ENCODE data around the gene PLPPR2. TPM values are rescaled to one million over a fixed set of nuclear protein-coding genes. Genes with fewer than 3 reads are reported as not detected.
A peak's percentile ranks its signal among the peaks of the same experiment; 100 is the strongest.

The PLPPR2 gene
- total and polyA plus RNA-seq, 2 of the 4 experiments (the other 2 are of a cell fraction) = 3.9 to 45.2 TPM

- TF ChIP-seq CEBPB (IDR thresholded peaks at IDR 0.05; ENCODE audit: low read depth, low read length) = no peak
These were observed 30.4 kb upstream of the PLPPR2 start (continued) for GRCh38 chr19:11324748-11325389.

- H3K9ac ChIP-seq (ENCODE audit: low read depth, low read length) = no peak overlapping the region
- H2AK9ac ChIP-seq (replicated peaks; ENCODE audit: low read depth, low read length, poor library complexity) = no peak overlapping the region
- H3K4me1 ChIP-seq (ENCODE audit: control insufficient read depth, insufficient read depth, low read length) = peaks cover 12% of the 10 kb centered on the region
- no peak overlapping the region for H3K14ac ChIP-seq (replicated peaks; ENCODE audit: low read depth, low read length)
- H4K20me1 ChIP-seq (ENCODE audit: insufficient read depth, low read length) = no peaks in the 10 kb centered on the region
- no TSS peak for BruUV-seq (replicated peaks)
- no peaks in the 10 kb centered on the region for H3K79me1 ChIP-seq (ENCODE audit: low read depth in 1 of 2, low read length in 2 of 2)
- H2AFZ ChIP-seq (replicated peaks; ENCODE audit: low read length, poor library complexity) = no peak overlapping the region
- POLR2A ChIA-PET (ENCODE audit: unreplicated experiment) = no interaction called here
- H2AK5ac ChIP-seq (ENCODE audit: low read depth, low read length) = peak overlapping the region; percentile 61; the same call in 1 of the 2 replicates
- no CpG with 5 or more reads among the region's 7 CpGs for WGBS, 2 experiments (ENCODE audit: extremely low coverage in 2 of 2, insufficient read length in 1 of 2)
- no peak overlapping the region for H3K4me2 ChIP-seq (ENCODE audit: low read depth, low read length)
- no peak overlapping the region for H3K18ac ChIP-seq (ENCODE audit: low read depth, low read length)
- H3K27me3 ChIP-seq (ENCODE audit: control insufficient read depth, insufficient read depth, low read length) = no peaks in the 10 kb centered on the region
- no peaks in the 10 kb centered on the region for H3K9me3 ChIP-seq (ENCODE audit: control insufficient read depth, insufficient read depth, low read length)
- no peak overlapping the region for H2BK5ac ChIP-seq (ENCODE audit: low read depth, low read length, poor library complexity, severe bottlenecking)
- dilution Hi-C loops (cut with HindIII; ENCODE audit: low sequenced_read_pairs, unreplicated experiment) (no loop called here), in situ Hi-C loops (cut with MboI; ENCODE audit: low sequenced_read_pairs) (no loop called here), intact Hi-C loops (cut with micrococcal nuclease) (no loop called here)
- no peak for DNase-seq
- no peak overlapping the region for H3K4ac ChIP-seq (ENCODE audit: low read depth, low read length)
- no peak overlapping the region for H2BK20ac ChIP-seq (ENCODE audit: low read depth, low read length)
- H4K5ac ChIP-seq (ENCODE audit: low read depth, low read length) = no peak overlapping the region
- H3K9me1 ChIP-seq (ENCODE audit: insufficient read depth, low read length) = peaks cover 10% of the 10 kb centered on the region
- no peak overlapping the region for H4K91ac ChIP-seq (ENCODE audit: insufficient read depth, low read depth, low read length)
- no peak for ATAC-seq (ENCODE audit: low read depth)
- no peak overlapping the region for H3K56ac ChIP-seq (ENCODE audit: extremely low read depth, insufficient read depth, low read length)
- no peak for TF ChIP-seq MXI1 (IDR thresholded peaks at IDR 0.05; ENCODE audit: borderline replicate concordance, low read depth, low read length)
- no peak for TF ChIP-seq CTCF (conservative IDR thresholded peaks at IDR 0.05; ENCODE audit: low read depth, low read length)
- TF ChIP-seq ELK1 (IDR thresholded peaks at IDR 0.05; ENCODE audit: borderline replicate concordance, low read depth, low read length) = no peak
- TF ChIP-seq BHLHE40 (IDR thresholded peaks at IDR 0.05; ENCODE audit: low read depth, low read length) = no peak
- no peak for TF ChIP-seq POLR2A (IDR thresholded peaks at IDR 0.05; ENCODE audit: low read depth, low read length)
- no peak overlapping the region for H3K4me3 ChIP-seq (ENCODE audit: insufficient read depth, low read depth, low read length)
- no peak overlapping the region for H4K8ac ChIP-seq (ENCODE audit: low read depth in 2 of 2, low read length in 2 of 2)
- CTCF ChIA-PET = no interaction called here
- no peak overlapping the region for H3K27ac ChIP-seq (ENCODE audit: insufficient read depth, low read length)
- peaks cover 7% of the 10 kb centered on the region; the same call in 1 of the 2 replicates for H3K36me3 ChIP-seq (ENCODE audit: control insufficient read depth, insufficient read depth, low read length)
- H2BK120ac ChIP-seq (ENCODE audit: low read depth, low read length) = no peak overlapping the region
- no peak overlapping the region for H3K23ac ChIP-seq (ENCODE audit: low read depth, low read length)
- no peak overlapping the region for H2BK15ac ChIP-seq (ENCODE audit: low read depth, low read length)
These were observed 29.7 kb upstream of the PLPPR2 start for GRCh38 chr19:11325544-11325943.
